ENCODE results near the gene RSPH4A. TPM values are rescaled to one million over a fixed set of nuclear protein-coding genes. Genes with fewer than 3 reads are reported as not detected.

The RSPH4A gene
- total and polyA plus RNA-seq, 9 of the 15 experiments (the other 6 are each of a cell fraction or from before 2014, with no cell fraction given): 0.04 to 0.30 (median 0.11) TPM

DNA sequence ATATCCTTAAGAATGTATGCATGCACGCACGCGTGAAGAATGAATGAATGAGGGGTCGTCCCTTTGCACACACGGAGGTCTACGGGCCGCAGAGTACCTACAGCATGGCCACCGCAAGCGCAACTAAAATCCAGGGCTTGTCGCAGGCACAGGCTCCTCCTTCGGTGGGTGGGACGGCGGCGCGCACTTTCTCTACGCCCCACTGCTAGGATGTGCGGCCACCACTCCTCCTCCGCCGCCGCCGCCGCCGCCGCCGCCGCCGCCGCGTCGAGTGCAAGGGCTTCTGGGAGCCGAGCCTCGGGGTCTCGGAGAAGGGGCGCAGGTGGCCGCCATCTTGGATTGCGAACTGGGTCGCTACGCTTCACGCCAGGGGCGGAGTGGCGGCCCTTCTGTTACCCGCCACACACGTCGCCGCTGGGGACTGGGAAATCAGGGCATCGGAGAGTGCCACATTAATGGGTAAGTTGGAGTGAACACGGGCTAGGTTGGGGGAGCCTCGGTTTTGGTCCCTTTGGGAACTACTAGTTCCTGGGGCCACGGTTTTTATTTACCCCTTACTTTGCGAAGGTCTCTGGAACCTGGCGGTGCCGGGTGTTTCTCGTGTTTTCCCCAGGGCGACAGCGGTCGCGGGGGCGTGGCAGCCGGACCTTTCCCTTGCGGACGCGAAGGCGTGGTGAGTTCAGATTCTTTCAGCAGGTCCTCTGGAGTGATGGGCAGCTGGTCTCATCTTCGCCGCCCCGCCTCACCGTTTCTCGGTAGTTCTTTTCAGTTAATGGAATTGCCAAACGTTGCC is 64.8 kb downstream of the RSPH4A start, which contains the start of gene KPNA5 (continued):
- TF ChIP-seq, protein P1, sequence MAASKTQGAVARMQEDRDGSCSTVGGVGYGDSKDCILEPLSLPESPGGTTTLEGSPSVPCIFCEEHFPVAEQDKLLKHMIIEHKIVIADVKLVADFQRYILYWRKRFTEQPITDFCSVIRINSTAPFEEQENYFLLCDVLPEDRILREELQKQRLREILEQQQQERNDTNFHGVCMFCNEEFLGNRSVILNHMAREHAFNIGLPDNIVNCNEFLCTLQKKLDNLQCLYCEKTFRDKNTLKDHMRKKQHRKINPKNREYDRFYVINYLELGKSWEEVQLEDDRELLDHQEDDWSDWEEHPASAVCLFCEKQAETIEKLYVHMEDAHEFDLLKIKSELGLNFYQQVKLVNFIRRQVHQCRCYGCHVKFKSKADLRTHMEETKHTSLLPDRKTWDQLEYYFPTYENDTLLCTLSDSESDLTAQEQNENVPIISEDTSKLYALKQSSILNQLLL (CRISPR knock-in tag; IDR thresholded peaks at IDR 0.05; ENCODE audit: borderline replicate concordance): no peak
- TF ChIP-seq, protein P2, sequence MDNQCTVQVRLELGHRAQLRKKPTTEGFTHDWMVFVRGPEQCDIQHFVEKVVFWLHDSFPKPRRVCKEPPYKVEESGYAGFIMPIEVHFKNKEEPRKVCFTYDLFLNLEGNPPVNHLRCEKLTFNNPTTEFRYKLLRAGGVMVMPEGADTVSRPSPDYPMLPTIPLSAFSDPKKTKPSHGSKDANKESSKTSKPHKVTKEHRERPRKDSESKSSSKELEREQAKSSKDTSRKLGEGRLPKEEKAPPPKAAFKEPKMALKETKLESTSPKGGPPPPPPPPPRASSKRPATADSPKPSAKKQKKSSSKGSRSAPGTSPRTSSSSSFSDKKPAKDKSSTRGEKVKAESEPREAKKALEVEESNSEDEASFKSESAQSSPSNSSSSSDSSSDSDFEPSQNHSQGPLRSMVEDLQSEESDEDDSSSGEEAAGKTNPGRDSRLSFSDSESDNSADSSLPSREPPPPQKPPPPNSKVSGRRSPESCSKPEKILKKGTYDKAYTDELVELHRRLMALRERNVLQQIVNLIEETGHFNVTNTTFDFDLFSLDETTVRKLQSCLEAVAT (IDR thresholded peaks at IDR 0.05): no peak
- TF ChIP-seq SREBF1 (IDR thresholded peaks at IDR 0.05; ENCODE audit: borderline replicate concordance, low read depth, low read length) (no peak), RB1 (IDR thresholded peaks at IDR 0.05; ENCODE audit: low read depth) (peak; percentile 79), SRSF7 (optimal IDR thresholded peaks at IDR 0.05; ENCODE audit: low read depth, low read length) (no peak), ILF3 (IDR thresholded peaks at IDR 0.05; ENCODE audit: borderline replicate concordance) (no peak), RFX7 (CRISPR knock-in tag; IDR thresholded peaks at IDR 0.05) (no peak), POLR3G (IDR thresholded peaks at IDR 0.05; ENCODE audit: extremely low read depth, insufficient read length, insufficient replicate concordance) (no peak), MXI1 (IDR thresholded peaks at IDR 0.05; ENCODE audit: low read depth, low read length) (peak; percentile 71), PYGO2 (tag; IDR thresholded peaks at IDR 0.05) (no peak), NCOR1 (IDR thresholded peaks at IDR 0.05) (no peak), YY1 (IDR thresholded peaks at IDR 0.05; ENCODE audit: borderline replicate concordance in 1 of 3, control insufficient read depth in 1 of 3, extremely low read depth in 1 of 3, insufficient read depth in 3 of 3, insufficient read length in 1 of 3, insufficient replicate concordance in 2 of 3, low read depth in 1 of 3, low read length in 2 of 3) (peak; percentile 85 to 96 (median 95)), ASH1L (IDR thresholded peaks at IDR 0.05; ENCODE audit: borderline replicate concordance, low read depth, partially characterized antibody) (no peak)
- TF ChIP-seq, protein P3, sequence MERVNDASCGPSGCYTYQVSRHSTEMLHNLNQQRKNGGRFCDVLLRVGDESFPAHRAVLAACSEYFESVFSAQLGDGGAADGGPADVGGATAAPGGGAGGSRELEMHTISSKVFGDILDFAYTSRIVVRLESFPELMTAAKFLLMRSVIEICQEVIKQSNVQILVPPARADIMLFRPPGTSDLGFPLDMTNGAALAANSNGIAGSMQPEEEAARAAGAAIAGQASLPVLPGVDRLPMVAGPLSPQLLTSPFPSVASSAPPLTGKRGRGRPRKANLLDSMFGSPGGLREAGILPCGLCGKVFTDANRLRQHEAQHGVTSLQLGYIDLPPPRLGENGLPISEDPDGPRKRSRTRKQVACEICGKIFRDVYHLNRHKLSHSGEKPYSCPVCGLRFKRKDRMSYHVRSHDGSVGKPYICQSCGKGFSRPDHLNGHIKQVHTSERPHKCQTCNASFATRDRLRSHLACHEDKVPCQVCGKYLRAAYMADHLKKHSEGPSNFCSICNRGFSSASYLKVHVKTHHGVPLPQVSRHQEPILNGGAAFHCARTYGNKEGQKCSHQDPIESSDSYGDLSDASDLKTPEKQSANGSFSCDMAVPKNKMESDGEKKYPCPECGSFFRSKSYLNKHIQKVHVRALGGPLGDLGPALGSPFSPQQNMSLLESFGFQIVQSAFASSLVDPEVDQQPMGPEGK (CRISPR knock-in tag; IDR thresholded peaks at IDR 0.05; ENCODE audit: borderline replicate concordance): no peak
- TF ChIP-seq, protein P4, sequence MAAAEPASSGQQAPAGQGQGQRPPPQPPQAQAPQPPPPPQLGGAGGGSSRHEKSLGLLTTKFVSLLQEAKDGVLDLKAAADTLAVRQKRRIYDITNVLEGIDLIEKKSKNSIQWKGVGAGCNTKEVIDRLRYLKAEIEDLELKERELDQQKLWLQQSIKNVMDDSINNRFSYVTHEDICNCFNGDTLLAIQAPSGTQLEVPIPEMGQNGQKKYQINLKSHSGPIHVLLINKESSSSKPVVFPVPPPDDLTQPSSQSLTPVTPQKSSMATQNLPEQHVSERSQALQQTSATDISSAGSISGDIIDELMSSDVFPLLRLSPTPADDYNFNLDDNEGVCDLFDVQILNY (CRISPR knock-in tag; IDR thresholded peaks at IDR 0.05): no peak; the same call in 1 of the 2 replicates
- TF ChIP-seq, protein P5, sequence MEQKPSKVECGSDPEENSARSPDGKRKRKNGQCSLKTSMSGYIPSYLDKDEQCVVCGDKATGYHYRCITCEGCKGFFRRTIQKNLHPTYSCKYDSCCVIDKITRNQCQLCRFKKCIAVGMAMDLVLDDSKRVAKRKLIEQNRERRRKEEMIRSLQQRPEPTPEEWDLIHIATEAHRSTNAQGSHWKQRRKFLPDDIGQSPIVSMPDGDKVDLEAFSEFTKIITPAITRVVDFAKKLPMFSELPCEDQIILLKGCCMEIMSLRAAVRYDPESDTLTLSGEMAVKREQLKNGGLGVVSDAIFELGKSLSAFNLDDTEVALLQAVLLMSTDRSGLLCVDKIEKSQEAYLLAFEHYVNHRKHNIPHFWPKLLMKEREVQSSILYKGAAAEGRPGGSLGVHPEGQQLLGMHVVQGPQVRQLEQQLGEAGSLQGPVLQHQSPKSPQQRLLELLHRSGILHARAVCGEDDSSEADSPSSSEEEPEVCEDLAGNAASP (IDR thresholded peaks at IDR 0.05): no peak
- TF ChIP-seq, protein P6, sequence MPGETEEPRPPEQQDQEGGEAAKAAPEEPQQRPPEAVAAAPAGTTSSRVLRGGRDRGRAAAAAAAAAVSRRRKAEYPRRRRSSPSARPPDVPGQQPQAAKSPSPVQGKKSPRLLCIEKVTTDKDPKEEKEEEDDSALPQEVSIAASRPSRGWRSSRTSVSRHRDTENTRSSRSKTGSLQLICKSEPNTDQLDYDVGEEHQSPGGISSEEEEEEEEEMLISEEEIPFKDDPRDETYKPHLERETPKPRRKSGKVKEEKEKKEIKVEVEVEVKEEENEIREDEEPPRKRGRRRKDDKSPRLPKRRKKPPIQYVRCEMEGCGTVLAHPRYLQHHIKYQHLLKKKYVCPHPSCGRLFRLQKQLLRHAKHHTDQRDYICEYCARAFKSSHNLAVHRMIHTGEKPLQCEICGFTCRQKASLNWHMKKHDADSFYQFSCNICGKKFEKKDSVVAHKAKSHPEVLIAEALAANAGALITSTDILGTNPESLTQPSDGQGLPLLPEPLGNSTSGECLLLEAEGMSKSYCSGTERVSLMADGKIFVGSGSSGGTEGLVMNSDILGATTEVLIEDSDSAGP (CRISPR knock-in tag; IDR thresholded peaks at IDR 0.05): no peak

Data from K562 (cell line).